Measurements from ENCODE around the gene BHLHE40.
A peak's percentile ranks its signal among the peaks of the same experiment; 100 is the strongest.
"Not testable (repeated sequence)": the region's sequence is repeated elsewhere in the genome, so short reads cannot be mapped to it uniquely, and the experiment has no call there.

BHLHE40 gene

DNA sequence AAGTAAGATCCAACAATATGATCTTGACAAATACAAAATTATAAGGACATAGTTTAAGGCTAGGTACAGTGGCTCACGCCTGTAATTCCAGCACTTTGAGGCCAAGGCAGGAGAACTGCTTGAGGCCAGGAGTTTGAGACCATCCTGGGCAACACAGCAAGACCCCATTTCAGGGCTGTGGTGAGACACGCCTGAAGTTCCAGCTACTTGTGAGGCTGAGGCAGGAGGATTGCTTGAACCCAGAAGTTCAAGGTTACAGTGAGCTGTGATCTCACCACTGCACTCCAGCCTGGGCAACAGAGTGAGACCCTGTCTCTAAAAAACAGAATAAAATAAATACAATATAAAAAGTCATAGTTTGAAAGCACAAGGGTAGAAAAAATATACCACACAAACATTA is 17.4 kb upstream of the BHLHE40 start:
- not testable (repeated sequence) for DNase-seq (ENCODE audit: low read depth in 2 of 2)

DNA sequence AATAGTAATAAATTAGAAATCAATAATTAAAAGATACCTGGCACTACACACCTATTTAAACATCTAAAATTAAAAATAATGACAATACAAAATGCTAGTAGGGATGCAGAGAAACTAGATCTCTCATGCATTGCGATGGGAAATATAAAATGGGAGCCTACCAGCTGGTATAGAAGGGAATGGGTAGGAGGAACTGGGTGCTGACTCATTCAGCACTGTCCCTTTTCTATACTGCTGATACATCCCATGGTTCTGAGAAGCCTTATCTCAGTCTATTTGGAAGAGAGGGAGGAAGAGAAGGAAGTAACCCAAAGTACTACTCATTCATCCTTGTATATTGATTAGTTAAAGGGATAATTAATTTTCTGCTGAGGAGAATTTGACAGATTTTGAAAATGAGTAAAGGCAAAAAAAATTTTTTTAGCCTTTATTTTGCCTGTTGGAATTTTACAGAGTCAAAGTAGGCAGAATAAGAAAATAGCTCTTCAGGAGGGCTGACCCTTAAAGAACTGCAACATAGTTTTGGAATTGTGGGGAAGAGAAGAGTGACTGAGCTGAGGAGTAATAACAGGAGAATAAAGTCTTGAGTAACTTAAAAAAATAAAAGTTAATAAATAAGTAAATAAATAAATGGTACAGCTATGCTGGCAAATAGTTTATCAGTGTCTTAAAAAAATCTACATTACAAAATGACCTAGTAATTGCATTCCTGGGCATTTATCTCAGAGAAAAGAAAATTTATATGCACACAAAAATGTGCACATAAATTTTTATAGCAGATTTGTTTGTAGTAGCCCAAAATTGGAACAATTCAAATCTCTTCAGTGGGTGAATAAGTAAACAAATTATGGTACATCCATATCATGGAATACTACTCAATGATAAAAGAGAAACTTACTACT is 15.3 kb upstream of the BHLHE40 start:
- no peak for DNase-seq (ENCODE audit: low read depth in 2 of 2)

- DNase-seq (ENCODE audit: low read depth in 2 of 2): not testable (repeated sequence)
Measured at GRCh38 chr3:4966006-4966405, 13.2 kb upstream of the BHLHE40 start.

GRCh38 chr3:4967683-4968082 is 11.6 kb upstream of the BHLHE40 start:
- DNase-seq (ENCODE audit: low read depth in 2 of 2): not testable (repeated sequence)

DNA sequence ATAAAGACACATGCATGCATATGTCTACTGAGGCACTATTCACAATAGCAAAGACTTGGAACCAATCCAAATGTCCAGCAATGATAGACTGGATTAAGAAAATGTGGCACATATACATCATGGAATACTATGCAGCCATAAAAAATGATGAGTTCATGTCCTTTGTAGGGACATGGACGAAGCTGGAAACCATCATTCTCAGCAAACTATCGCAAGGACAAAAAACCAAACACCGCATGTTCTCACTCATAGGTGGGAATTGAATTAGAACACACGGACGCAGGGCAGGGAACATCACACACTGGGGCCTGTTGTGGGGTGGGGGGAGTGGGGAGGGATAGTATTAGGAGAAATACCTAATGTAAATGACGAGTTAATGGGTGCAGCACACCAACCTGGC is 7.8 kb upstream of the BHLHE40 start:
- DNase-seq (ENCODE audit: low read depth in 2 of 2): not testable (repeated sequence)

GRCh38 chr3:4971838-4972237 is 7.4 kb upstream of the BHLHE40 start:
- DNase-seq (ENCODE audit: low read depth in 2 of 2): no peak

GRCh38 chr3:4972652-4973643 is 6.3 kb upstream of the BHLHE40 start:
- no peak for DNase-seq (ENCODE audit: low read depth in 2 of 2)

- no peak for DNase-seq (ENCODE audit: low read depth in 2 of 2)
Measured at GRCh38 chr3:4974154-4974553, 5.1 kb upstream of the BHLHE40 start.

DNA sequence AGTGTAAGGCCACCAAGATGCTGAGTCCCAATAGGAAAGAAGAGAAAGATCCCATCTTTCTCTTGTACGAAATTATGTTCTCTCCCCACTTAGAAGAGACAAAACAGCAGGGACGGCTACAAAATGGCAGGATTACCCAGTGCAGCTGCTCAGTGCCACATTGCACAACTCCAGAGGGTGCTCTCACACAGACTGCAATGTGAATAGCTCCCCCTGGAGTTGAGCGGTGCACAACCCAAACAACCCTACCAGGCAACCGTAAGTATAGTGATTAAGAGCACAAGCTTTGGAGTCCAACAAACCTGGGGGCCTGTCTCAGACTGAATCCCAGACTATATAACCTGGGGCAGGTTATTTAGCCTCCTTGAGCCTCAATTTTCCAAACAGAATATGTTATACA is 3.1 kb upstream of the BHLHE40 start:
- no peak for DNase-seq (ENCODE audit: low read depth in 2 of 2)

DNA sequence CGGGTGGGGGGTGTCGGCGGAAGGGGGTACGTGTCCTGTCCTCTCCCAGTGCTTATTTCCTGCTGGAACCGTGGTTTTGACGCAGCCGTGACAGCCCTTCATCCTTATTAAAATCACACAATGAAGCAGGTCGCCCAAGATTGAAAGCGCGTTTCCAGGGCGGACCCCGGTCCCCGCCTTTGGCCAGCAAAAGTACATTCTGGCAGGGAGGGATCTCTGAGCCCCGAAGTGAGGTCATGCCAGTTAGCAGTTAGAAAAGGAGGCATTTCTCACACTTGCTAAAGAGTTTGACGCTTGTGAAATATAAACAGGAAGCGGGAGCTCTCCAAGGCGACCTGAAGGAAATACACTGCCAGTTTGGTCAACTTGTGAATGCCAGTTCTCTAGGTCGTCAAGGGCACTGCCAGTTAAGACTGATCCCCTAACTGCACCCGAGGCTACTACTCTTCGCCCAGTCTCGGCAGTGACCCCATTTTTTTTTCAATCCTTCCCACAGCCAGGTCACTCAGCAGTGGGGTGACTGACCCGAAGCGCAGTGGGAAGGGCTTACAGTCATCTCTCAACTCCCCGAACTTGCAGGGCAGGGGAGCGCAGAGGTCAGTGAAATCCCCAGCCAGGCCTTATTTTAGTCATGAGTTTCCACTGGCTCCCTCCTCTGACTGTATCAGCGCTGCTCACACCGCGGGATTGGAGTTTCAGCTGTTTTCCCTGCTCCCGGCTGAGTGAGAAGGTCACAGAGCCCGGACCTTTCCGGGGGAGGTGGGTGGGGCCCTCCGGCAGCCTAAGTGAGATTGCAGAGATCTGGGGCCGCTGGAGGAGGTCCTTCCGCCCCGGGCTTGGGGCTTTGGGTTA is 2.0 kb upstream of the BHLHE40 start:
- DNase-seq (ENCODE audit: low read depth in 2 of 2): peak in 1 of 2 donors; percentile 41

- no peak for DNase-seq (ENCODE audit: low read depth in 2 of 2)
Measured at GRCh38 chr3:4977853-4978203, 1.4 kb upstream of the BHLHE40 start.

DNA sequence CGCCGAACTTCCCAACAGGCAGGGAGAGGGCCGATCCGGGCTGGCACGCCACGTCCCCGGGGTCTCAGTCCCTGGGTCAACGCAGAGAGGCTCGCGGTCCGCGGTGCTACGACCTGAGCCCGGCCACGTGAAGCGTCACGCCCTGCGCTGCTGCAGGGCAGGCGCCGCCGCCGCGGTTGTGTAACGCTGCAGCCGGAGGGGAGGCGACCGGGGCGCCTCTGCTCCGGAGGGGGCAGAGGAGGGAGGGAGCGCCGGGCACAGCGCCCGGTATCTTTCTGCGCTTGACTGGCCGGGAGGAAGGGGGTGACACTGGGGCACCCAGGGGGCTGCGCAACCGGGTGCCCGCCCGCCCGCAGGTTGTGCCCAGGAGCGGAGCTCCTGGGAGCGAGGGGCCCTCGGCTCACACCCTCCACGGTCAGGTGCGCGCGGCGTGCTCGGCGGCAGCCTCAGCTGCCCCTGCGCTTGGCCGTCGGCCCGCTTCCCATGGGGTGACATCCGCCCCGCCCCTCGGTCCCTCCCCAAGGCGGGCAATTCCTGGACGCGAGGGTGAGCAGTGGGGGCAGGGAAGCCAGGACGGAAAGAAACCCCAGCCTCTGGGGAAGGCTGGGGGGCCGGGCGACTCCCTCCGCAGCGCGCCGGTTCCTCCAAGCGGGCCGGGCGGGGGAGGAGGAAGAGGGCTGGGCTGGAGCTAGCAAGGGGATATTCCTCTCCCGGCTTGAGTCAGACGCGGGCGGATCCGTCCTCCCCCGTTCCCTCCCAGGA is 852 bp upstream of the BHLHE40 start:
- peak in 1 of 2 donors; percentile 39 for DNase-seq (ENCODE audit: low read depth in 2 of 2)

DNA sequence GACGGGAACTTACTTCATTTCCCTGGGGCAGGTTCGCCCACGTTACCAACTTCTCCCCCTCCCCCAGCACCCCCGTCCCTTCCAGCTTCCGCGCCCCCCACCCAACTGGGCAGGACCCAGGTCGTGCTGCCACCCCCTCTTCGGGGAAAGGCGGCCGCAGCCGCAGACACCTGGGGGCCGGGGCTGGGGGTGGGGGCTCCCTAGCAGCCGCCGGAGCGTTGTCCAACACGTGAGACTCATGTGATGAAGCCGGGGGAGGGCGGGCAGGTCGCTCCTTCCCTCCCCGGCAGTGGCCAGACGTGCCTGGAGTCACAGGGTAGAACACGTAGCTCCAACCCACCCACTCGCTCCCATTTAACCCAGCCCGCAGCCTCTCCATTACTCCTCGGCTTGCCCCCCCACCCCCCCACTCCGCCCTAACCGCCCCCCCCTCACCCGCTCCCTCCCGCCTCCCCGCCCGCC is 240 bp upstream of the BHLHE40 start:
- peak; percentile 85 to 93 for DNase-seq (ENCODE audit: low read depth in 2 of 2)

DNA sequence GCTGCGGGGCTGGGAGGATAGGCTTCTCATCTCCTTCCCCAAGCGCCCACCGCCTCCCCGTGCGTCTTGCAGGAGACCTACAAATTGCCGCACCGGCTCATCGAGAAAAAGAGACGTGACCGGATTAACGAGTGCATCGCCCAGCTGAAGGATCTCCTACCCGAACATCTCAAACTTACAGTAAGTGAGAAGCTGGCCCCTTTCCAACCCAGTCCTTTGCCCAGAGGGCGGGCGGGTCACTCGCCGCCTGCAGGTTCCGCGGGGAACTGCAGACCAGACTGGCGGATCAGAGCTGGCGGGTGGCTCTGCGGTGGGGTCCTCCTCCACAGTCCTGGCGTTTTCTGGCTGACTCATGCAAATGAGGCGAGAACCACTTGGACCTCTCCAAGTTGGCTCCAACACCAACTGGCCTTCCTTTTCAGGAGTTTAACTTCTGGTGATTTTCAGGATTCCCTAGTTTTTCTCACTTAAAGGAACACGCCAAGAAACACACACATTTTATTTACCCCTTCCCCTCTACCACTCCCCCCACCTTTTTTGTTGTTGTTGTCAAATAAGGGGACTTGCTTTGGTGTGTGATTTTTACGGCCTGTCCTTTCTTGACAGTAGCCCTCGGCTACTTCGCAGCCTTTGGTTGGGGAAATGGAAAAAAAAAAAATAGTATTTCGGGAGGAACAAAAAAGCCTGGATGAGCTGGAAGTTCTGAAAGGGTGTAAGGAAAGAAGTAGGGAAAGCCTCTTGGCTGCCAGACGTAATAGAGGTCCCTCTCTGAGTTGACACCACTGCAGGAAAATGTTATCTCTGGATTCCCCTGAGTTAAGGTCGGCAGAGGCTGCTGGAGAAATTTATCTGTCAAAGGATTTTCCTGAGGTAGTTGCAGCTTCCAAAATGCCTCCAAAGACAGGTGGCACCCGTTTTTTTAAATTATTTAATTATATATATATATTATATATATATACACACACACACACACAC is 1.3 kb downstream of the BHLHE40 start:
- DNase-seq (ENCODE audit: low read depth in 2 of 2): peak; percentile 82 to 83

DNA sequence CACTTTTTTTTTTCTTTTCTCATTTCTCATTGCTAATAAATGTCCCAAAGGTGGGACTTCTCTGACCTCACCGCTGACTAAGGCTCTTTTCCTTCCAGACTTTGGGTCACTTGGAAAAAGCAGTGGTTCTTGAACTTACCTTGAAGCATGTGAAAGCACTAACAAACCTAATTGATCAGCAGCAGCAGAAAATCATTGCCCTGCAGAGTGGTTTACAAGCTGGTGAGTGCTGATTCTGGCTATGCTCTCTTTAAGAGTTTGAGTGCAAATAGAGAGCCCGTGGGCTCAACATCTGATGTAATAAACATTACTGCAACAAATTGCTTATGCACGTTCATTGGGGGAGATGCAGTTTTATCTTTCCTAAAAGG is 2.0 kb downstream of the BHLHE40 start:
- no peak for DNase-seq (ENCODE audit: low read depth in 2 of 2)

GRCh38 chr3:4981665-4982494 is 2.6 kb downstream of the BHLHE40 start:
- no peak for DNase-seq (ENCODE audit: low read depth in 2 of 2)

DNA sequence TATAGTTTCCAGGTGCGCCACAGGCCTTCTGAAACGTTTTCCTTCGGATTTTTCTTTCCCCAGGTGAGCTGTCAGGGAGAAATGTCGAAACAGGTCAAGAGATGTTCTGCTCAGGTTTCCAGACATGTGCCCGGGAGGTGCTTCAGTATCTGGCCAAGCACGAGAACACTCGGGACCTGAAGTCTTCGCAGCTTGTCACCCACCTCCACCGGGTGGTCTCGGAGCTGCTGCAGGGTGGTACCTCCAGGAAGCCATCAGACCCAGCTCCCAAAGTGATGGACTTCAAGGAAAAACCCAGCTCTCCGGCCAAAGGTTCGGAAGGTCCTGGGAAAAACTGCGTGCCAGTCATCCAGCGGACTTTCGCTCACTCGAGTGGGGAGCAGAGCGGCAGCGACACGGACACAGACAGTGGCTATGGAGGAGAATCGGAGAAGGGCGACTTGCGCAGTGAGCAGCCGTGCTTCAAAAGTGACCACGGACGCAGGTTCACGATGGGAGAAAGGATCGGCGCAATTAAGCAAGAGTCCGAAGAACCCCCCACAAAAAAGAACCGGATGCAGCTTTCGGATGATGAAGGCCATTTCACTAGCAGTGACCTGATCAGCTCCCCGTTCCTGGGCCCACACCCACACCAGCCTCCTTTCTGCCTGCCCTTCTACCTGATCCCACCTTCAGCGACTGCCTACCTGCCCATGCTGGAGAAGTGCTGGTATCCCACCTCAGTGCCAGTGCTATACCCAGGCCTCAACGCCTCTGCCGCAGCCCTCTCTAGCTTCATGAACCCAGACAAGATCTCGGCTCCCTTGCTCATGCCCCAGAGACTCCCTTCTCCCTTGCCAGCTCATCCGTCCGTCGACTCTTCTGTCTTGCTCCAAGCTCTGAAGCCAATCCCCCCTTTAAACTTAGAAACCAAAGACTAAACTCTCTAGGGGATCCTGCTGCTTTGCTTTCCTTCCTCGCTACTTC is 3.8 kb downstream of the BHLHE40 start:
- no peak for DNase-seq (ENCODE audit: low read depth in 2 of 2)

All from activated CD8-positive, alpha-beta memory T cell treated with anti-CD3 and anti-CD28 coated beads for 4 hours (primary cell).